K562 (cell line): ENCODE results near the gene COX7A2. TPM values are rescaled to one million over a fixed set of nuclear protein-coding genes. Genes with fewer than 3 reads are reported as not detected.

ENCODE experiments used
- ARNT ChIP-seq, 2 experiments: fragments of 450-650 bp; IDR thresholded peaks; 2 replicates each; pipeline ENCODE4 v1.6.1; 2016; ENCODE audit warnings: mild to moderate bottlenecking in 1 of 2
- BDP1 ChIP-seq: IDR thresholded peaks from 3 replicates; pipeline ENCODE4 v1.6.1; 2011; ENCODE audit not compliant: insufficient read length, insufficient read depth
- CHCHD3 ChIP-seq: fragments of 250-450 bp; sonication (Bioruptor Pico); IDR thresholded peaks from 2 replicates; pipeline ENCODE4 v2.1.2; 2022; ENCODE audit warnings: mild to moderate bottlenecking
- FOS ChIP-seq: IDR thresholded peaks from 3 replicates; pipeline ENCODE4 v1.6.1; 2011; ENCODE audit not compliant: insufficient read length; ENCODE audit errors: extremely low read depth
- HDAC1 ChIP-seq, 2 experiments: fragments of 450-650 bp; IDR thresholded peaks; 2 replicates each; pipeline ENCODE4 v1.6.1; 2016 to 2017; ENCODE audit warnings: inconsistent platforms in 1 of 2, mild to moderate bottlenecking in 1 of 2, moderate library complexity in 1 of 2
- ILK ChIP-seq: fragments of 450-650 bp; IDR thresholded peaks from 2 replicates; pipeline ENCODE4 v1.6.1; 2016; ENCODE audit warnings: missing genetic modification characterization, low read depth, mild to moderate bottlenecking, missing compliant biosample characterization, moderate library complexity, borderline replicate concordance
- MEF2D ChIP-seq: conservative IDR thresholded peaks from 2 replicates; pipeline ENCODE4 v1.6.1; 2016; ENCODE audit warnings: low read depth, missing genetic modification characterization, missing compliant biosample characterization
- MYBL2 ChIP-seq, 2 experiments: fragments of 450-650 bp in 1 of 2; sonication (generic) in 1 of 2; formaldehyde crosslinking in 1 of 2; IDR thresholded peaks; 2 replicates each; pipeline versions ENCODE4 v1.6.1 to v1.8.1; 2017 to 2022; ENCODE audit warnings: borderline replicate concordance in 1 of 2, inconsistent platforms in 1 of 2, low read depth in 1 of 2, mild to moderate bottlenecking in 1 of 2, missing genetic modification reagents in 1 of 2, moderate library complexity in 1 of 2
- SETDB1 ChIP-seq: IDR thresholded peaks from one replicate; pipeline ENCODE4 v1.6.1; 2012; ENCODE audit warnings: low read length, control low read depth, inconsistent platforms
- SOX6 ChIP-seq: fragments of 450-650 bp; IDR thresholded peaks from 2 replicates; pipeline ENCODE4 v1.6.1; 2014; ENCODE audit warnings: mild to moderate bottlenecking
- SRSF9 ChIP-seq: fragments of 200-400 bp; formaldehyde crosslinking; IDR thresholded peaks from 2 replicates; pipeline ENCODE4 v1.6.1; 2017; ENCODE audit warnings: low read depth, low read length, borderline replicate concordance
- TEAD1 ChIP-seq, 2 experiments: fragments of 450-650 bp in 1 of 2; sonication (generic) in 1 of 2; formaldehyde crosslinking; IDR thresholded peaks; 2 replicates each; pipeline versions ENCODE4 v1.4.0 to v1.8.0; 2020 to 2022; ENCODE audit warnings: mild to moderate bottlenecking in 2 of 2, missing genetic modification reagents in 1 of 2
- TRIM24 ChIP-seq, 2 experiments: fragments of 450-650 bp; IDR thresholded peaks; 2 replicates each; pipeline ENCODE4 v1.6.1; 2016
- ZNF253 ChIP-seq: fragments of 250-450 bp; sonication (Bioruptor Pico); conservative IDR thresholded peaks from 2 replicates; pipeline ENCODE4 v1.6.1; 2021; ENCODE audit warnings: mild to moderate bottlenecking
- ZNF740 ChIP-seq, 3 experiments: fragments of 200-800 bp in 1 of 3; sonication (Bioruptor generic) in 1 of 3; sonication (generic) in 1 of 3; formaldehyde crosslinking in 1 of 3; IDR thresholded peaks; 2 replicates each; pipeline versions ENCODE4 v1.6.1 to v1.8.0; 2016 to 2022; ENCODE audit warnings: mild to moderate bottlenecking in 2 of 3, missing compliant biosample characterization in 2 of 3, missing genetic modification characterization in 2 of 3, missing genetic modification reagents in 1 of 3
- ZNF830 ChIP-seq: fragments of 250-450 bp; sonication (Bioruptor Pico); IDR thresholded peaks from 2 replicates; pipeline ENCODE4 v1.5.0; 2021; ENCODE audit warnings: mild to moderate bottlenecking
- polyA plus RNA-seq, 8 experiments: library from polyadenylated mRNA; depleted of rRNA in 4 of 8; stranded (reverse) in 5 of 8; unstranded in 3 of 8; fragments of >200 nt; fragmentation: Nextera tagmentation in 2 of 8; fragmentation: Illumina TruSeq in 1 of 8; extraction: Ambion mirVana in 2 of 8; extraction: Trizol in 1 of 8; gene quantifications; 2 replicates each; pipeline versions ENCODE4 v1.2.1 to v1.2.3, GENCODE V29; 2011 to 2014; ENCODE audit warnings: inconsistent platforms in 1 of 8, missing spikeins in 1 of 8
- total RNA-seq, 7 experiments: library from RNA; depleted of rRNA in 6 of 7; stranded (reverse); fragments of >200 nt in 6 of 7; fragmentation: Illumina TruSeq in 2 of 7; extraction: Trizol in 2 of 7; gene quantifications; 2 replicates each; pipeline versions ENCODE4 v1.2.1 to v1.2.3, GENCODE V29; 2011 to 2021; ENCODE audit warnings: low replicate concordance in 1 of 7
- TF ChIP-seq, protein P1 (sequence below): fragments of 250-450 bp; sonication (Bioruptor Pico); IDR thresholded peaks from 2 replicates; pipeline ENCODE4 v1.8.0; 2022; ENCODE audit warnings: inconsistent platforms
- TF ChIP-seq, protein P2 (sequence below): sonication (generic); formaldehyde crosslinking; IDR thresholded peaks from 2 replicates; pipeline ENCODE4 v1.8.0; 2022; ENCODE audit warnings: missing genetic modification reagents, mild to moderate bottlenecking, moderate library complexity, borderline replicate concordance
- TF ChIP-seq, protein P3 (sequence below): conservative IDR thresholded peaks from 2 replicates; pipeline ENCODE4 v1.6.1; 2011; ENCODE audit warnings: low read depth, mild to moderate bottlenecking, low read length; ENCODE audit not compliant: control insufficient read depth
- TF ChIP-seq, protein P4 (sequence below): fragments of 450-650 bp; IDR thresholded peaks from 2 replicates; pipeline ENCODE4 v1.6.1; 2016; ENCODE audit warnings: missing biosample characterization, missing genetic modification characterization

COX7A2 gene
- total and polyA plus RNA-seq, 9 of the 15 experiments (the other 6 are each of a cell fraction or from before 2014, with no cell fraction given) = 234 to 2,216 (median 585) TPM

DNA sequence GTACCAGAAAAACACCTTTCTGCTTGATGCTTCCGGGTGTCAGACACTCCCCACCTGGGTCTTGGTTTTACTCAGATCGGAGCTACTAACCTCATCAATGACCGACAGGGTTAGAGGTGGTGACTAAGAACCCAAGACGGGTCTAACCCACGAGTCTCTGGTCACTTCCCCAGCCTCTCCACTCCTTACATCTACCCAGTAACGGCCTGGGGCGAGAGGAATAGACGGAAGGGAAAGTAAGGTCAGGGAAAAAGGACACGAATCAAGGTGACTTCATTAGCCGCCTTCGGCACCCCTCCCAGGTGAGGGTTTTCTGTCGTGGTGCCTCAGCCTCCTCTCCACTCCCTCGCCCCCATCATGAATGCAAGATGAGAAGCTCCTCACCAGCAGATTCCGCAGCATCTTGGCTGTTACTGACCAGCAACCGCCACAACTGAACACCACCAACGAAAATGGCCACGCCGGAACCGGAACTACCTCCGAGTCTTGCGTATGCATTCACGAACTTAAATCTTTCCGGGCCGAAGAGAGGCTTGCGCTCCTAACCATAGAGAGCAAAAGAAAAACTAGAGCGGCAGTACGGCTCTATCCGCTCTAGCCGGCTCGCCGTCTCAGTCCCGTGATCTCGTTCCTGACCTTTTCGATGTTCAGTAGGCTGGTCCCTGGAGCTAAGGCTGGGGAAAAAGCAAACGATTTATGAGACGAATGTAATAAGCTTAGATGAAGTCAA lies at the start of gene COX7A2 (continued):
- TF ChIP-seq, protein P1, sequence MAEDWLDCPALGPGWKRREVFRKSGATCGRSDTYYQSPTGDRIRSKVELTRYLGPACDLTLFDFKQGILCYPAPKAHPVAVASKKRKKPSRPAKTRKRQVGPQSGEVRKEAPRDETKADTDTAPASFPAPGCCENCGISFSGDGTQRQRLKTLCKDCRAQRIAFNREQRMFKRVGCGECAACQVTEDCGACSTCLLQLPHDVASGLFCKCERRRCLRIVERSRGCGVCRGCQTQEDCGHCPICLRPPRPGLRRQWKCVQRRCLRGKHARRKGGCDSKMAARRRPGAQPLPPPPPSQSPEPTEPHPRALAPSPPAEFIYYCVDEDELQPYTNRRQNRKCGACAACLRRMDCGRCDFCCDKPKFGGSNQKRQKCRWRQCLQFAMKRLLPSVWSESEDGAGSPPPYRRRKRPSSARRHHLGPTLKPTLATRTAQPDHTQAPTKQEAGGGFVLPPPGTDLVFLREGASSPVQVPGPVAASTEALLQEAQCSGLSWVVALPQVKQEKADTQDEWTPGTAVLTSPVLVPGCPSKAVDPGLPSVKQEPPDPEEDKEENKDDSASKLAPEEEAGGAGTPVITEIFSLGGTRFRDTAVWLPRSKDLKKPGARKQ (CRISPR knock-in tag) = peak; percentile 80; the same call in 1 of the 2 replicates
- peak in 1 of 2 experiments; percentile 71; a peak in 2 of 4 replicates for TF ChIP-seq TRIM24 (IDR thresholded peaks at IDR 0.05)
- 0 out of 2 replicates have a peak, but pooled peaks have one; percentile 33 for TF ChIP-seq MEF2D
- peak; percentile 72 for TF ChIP-seq SOX6
- TF ChIP-seq FOS = no peak
- no peak for TF ChIP-seq ZNF740 (CRISPR knock-in tag; IDR thresholded peaks at IDR 0.05)
- no peak for TF ChIP-seq ZNF740 (tag; IDR thresholded peaks at IDR 0.05)
- TF ChIP-seq TEAD1 (CRISPR knock-in tag; IDR thresholded peaks at IDR 0.05) = peak in 1 of 2 experiments; percentile 64; a peak in 1 of 4 replicates
- no peak for TF ChIP-seq BDP1
- no peak for TF ChIP-seq ZNF253 (CRISPR knock-in tag)
- TF ChIP-seq SETDB1 = no peak
- TF ChIP-seq MYBL2 (IDR thresholded peaks at IDR 0.05; ENCODE audit: low read depth) = peak; percentile 81
- TF ChIP-seq MYBL2 (CRISPR knock-in tag; IDR thresholded peaks at IDR 0.05; ENCODE audit: borderline replicate concordance) = no peak
- no peak for TF ChIP-seq ZNF830 (CRISPR knock-in tag)
- TF ChIP-seq, protein P2, sequence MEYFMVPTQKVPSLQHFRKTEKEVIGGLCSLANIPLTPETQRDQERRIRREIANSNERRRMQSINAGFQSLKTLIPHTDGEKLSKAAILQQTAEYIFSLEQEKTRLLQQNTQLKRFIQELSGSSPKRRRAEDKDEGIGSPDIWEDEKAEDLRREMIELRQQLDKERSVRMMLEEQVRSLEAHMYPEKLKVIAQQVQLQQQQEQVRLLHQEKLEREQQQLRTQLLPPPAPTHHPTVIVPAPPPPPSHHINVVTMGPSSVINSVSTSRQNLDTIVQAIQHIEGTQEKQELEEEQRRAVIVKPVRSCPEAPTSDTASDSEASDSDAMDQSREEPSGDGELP (CRISPR knock-in tag) = peak; percentile 65
- peak in 1 of 2 experiments; percentile 74; a peak in 2 of 4 replicates for TF ChIP-seq HDAC1 (IDR thresholded peaks at IDR 0.05)
- TF ChIP-seq, protein P3, sequence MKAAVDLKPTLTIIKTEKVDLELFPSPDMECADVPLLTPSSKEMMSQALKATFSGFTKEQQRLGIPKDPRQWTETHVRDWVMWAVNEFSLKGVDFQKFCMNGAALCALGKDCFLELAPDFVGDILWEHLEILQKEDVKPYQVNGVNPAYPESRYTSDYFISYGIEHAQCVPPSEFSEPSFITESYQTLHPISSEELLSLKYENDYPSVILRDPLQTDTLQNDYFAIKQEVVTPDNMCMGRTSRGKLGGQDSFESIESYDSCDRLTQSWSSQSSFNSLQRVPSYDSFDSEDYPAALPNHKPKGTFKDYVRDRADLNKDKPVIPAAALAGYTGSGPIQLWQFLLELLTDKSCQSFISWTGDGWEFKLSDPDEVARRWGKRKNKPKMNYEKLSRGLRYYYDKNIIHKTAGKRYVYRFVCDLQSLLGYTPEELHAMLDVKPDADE = no peak
- no peak for TF ChIP-seq SRSF9
- no peak for TF ChIP-seq CHCHD3
- no peak for TF ChIP-seq ILK (tag)
- TF ChIP-seq, protein P4, sequence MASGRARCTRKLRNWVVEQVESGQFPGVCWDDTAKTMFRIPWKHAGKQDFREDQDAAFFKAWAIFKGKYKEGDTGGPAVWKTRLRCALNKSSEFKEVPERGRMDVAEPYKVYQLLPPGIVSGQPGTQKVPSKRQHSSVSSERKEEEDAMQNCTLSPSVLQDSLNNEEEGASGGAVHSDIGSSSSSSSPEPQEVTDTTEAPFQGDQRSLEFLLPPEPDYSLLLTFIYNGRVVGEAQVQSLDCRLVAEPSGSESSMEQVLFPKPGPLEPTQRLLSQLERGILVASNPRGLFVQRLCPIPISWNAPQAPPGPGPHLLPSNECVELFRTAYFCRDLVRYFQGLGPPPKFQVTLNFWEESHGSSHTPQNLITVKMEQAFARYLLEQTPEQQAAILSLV = no peak
- TF ChIP-seq ARNT (IDR thresholded peaks at IDR 0.05) = peak in 1 of 2 experiments; percentile 19; a peak in 1 of 4 replicates
